GM19193 (cell line): Measurements from ENCODE around the gene TXNDC5.

Experiments
- POLR2A ChIP-seq: IDR thresholded peaks from 4 replicates; pipeline ENCODE4 v1.6.1; 2011; ENCODE audit not compliant: insufficient read depth, insufficient read length; ENCODE audit errors: extremely low read depth

The TXNDC5 gene

DNA sequence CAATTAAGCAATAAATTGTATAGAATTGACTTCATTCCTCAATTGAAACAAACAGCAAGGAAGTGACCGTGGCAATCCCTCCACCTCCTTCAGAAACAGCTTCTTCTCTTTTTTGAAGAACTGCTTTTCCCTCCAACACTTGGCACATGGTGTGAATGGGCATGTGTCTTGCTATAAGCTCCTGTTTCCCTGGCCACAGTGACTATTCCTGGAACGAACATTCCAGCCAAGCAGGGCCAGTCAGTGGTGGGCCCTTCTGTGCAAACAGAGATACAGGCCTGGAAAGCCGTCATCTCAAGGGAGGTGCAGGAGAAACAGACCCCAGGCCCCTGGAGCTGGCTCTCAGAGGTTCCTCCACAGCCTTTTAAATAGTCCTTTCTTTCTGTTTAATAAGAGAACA lies 6.9 kb downstream of the TXNDC5 start:
- no peak for TF ChIP-seq POLR2A

DNA sequence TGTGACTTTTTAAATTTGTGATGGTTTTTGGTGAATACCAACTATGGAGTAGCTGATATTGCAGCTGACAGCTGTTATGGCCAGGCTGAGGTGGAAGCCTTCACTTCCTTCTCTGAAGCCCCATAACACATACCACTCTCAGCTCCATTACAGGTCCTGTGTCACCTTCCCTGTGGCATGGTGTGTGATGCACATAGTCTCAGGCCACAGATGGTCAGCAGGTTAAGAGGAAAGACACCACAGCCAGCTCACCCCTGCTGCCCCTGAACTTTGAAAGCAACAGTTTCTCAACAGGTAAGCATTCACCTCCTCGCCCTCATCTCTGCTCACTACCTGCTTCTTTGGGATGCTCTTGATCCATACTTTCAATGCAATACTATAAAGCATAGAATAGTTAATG lies 7.7 kb downstream of the TXNDC5 start:
- no peak for TF ChIP-seq POLR2A

- peak; percentile 39 for TF ChIP-seq POLR2A
Measured at GRCh38 chr6:7902221-7902620, 8.4 kb downstream of the TXNDC5 start.

DNA sequence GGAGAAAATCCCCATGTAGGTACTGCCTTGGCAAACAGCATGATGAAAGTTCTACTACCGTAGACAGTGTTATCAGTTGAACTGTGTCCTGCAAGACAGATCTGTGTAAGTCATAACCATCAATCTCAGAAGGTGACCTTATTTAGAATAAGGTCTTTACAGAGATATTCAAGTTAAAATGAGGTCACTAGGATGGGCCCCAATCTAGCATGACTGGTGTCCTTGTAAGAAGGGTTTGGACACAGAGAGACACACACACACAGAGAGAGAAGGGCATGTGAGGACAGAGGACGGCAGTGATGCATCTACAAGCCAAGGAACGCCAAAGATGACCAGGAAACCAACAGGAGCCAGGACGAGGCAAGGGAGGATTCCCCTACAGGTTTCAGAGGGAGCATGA lies 8.8 kb downstream of the TXNDC5 start:
- no peak for TF ChIP-seq POLR2A

DNA sequence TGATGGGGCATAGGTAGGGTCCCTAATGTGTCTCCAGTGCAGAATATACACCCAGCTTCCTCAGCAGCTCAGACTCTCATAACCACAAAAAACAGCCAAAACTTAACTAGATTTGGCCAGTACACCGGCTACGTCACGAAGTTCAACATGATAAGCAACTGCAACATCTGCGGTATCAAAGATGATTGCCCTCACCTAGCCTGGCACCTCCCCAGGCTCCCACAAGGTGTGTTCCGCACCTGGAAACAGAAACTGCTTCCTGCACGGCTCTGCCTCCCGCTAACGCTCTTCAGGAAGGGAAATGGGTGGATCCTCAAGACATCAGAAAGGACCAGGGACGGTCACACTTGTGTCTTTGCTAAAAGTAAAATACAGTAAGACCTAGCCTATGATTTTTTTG lies 9.5 kb downstream of the TXNDC5 start:
- no peak for TF ChIP-seq POLR2A

- TF ChIP-seq POLR2A, result no peak
Measured at GRCh38 chr6:7900621-7901020, 10.0 kb downstream of the TXNDC5 start.

GRCh38 chr6:7899889-7900213 lies 10.7 kb downstream of the TXNDC5 start:
- TF ChIP-seq POLR2A, result no peak

GRCh38 chr6:7899101-7899888 lies 11.3 kb downstream of the TXNDC5 start:
- no peak for TF ChIP-seq POLR2A

GRCh38 chr6:7897461-7898192 lies 13.0 kb downstream of the TXNDC5 start:
- no peak for TF ChIP-seq POLR2A

DNA sequence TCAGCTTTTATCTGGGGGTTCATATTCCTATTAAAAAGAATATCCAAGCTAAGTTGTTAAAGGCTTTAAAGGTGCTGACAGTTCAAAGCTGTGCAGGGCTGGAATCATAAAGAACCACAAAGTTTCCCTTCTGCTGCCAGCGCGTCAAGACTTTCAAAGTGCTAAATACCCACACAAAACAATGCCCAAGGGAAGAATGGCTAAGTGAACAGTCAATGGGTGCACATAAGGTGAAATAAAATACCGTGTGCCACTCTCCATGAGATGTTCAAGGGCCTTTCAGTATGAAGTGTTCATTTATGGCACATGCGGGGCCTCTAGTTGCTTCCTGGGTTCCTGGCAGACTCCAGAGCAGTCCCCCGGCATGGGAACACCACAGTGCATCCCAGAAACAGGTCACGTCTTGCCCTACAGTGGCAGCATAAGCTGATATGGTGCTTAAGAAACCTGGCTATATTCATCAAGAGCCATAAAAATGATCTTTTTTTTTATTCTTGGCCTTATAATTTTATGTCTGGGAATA lies 14.1 kb downstream of the TXNDC5 start:
- no peak for TF ChIP-seq POLR2A

DNA sequence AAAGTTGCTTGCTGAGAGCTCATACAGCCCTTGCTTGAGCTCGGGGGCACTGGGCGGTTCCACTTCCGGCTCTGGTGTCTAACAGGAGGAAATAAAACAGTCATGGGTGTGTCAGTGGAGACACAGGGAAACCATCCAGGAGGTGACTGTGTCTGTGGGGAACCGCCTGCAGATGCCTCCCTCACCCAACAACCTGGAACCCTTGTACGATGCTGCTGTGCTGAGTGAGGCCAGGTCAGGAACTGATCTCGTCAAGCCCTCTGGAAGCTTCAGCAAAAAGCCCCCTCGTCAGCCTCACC lies 15.5 kb downstream of the TXNDC5 start:
- TF ChIP-seq POLR2A, result no peak

DNA sequence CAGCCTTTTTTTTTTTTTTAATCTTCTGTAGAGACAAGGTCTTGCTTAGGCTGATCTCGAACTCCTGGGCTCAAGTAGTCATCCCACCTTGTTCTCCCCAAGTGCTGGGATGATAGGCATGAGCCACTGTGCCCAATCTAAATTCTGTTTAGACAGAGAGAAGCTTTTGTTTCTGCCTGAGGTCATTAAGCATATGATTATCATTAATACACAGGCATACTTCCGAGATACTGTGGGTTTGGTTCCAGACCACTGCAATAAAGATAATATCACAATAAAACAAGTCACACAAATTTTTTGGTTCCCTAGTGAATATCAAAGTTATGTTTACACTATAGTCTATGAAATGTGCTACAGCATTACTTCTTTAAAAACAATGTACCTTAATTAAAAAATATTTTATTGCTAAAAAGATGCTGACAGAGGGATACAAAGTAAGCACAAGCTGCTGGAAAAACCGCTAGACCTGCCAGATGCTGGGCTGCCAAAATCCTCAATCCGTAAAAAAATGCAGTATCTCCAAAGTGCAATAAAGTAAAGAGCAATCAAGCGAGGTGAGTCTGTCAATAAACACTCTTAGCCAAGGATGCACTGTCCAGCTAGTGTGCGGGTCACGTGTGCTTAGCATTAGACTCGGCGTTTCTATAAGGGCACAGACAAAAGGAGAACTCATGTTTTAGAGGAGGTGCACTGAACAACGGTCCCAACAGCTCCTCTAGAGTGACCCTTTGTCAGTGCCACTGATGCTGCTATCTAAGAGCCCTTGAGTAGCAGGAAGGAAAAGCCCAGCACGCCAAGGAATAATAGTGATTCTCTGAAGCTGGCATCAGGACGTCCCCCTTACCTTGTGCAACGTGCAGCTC lies 16.1 kb downstream of the TXNDC5 start:
- no peak for TF ChIP-seq POLR2A

GRCh38 chr6:7893342-7893741 lies 17.2 kb downstream of the TXNDC5 start:
- no peak for TF ChIP-seq POLR2A

DNA sequence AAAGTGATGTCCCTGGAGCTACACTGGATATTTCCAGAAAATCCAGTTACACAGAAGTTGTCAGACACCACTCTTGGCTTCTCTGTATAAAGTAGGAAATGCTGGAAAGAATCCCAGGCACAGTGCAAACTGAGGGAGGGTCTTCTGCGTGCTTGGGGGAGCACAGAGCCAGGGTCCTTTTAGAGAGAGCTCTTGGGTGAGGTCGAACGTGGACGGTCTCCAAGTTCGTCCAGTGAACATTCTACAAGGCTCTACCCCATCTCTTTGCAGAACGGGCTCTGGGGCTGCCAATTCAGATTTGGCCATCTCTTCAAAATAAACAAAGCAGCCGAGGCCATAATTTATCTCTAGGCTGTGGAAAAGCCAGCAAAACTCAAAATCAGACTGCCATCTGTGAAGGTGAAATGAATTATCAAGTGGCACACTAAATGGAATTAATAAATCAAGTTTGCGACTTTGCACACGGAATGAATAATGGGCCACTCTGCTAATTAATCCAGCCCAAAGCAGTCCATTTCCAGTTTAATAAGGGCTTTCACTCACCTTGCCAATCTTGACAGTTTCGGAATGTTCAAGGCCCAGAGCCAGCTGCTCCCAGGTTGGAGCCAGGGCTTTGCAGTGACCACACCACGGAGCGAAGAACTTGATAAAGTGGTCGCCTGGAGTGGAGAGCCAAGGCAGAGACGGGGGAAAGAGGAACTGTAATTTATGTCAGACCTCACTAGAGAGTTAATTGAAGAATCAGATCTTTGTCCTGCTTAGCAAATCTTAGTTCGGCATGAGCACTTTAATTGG lies 19.3 kb downstream of the TXNDC5 start:
- no peak for TF ChIP-seq POLR2A

- no peak for TF ChIP-seq POLR2A
Measured at GRCh38 chr6:7888587-7889357, 21.8 kb downstream of the TXNDC5 start.
